HG03159 (cell line): Measurements from ENCODE around the gene LPIN1.
"Not testable (repeated sequence)": the region's sequence is repeated elsewhere in the genome, so short reads cannot be mapped to it uniquely, and the experiment has no call there.

Experiments used
- ATAC-seq: cut with Tn5 transposase; IDR thresholded peaks from one replicate; pipeline ENCODE4 v1.9.1; 2021; ENCODE audit warnings: mild to moderate bottlenecking, moderate library complexity; ENCODE audit not compliant: unreplicated experiment

LPIN1 gene

GRCh38 chr2:11713815-11714214 is 32.6 kb upstream of the LPIN1 start:
- no peak for ATAC-seq

- no peak for ATAC-seq
These were observed 30.3 kb upstream of the LPIN1 start for GRCh38 chr2:11715987-11716652.

GRCh38 chr2:11716689-11717321 is 29.6 kb upstream of the LPIN1 start:
- ATAC-seq, result no peak

GRCh38 chr2:11717623-11718022 is 28.8 kb upstream of the LPIN1 start:
- no peak for ATAC-seq

- ATAC-seq, result no peak
These were observed 27.8 kb upstream of the LPIN1 start for GRCh38 chr2:11718606-11719005.

- no peak for ATAC-seq
These were observed 27.0 kb upstream of the LPIN1 start for GRCh38 chr2:11719230-11719977.

GRCh38 chr2:11720752-11721151 is 25.7 kb upstream of the LPIN1 start:
- ATAC-seq, result no peak

- no peak for ATAC-seq
These were observed 24.0 kb upstream of the LPIN1 start for GRCh38 chr2:11722292-11723060.

GRCh38 chr2:11723061-11723371 is 23.4 kb upstream of the LPIN1 start:
- ATAC-seq, result no peak

GRCh38 chr2:11724151-11724550 is 22.3 kb upstream of the LPIN1 start:
- no peak for ATAC-seq

- no peak for ATAC-seq
These were observed 20.0 kb upstream of the LPIN1 start for GRCh38 chr2:11726384-11726783.

- no peak for ATAC-seq
These were observed 16.8 kb upstream of the LPIN1 start for GRCh38 chr2:11729362-11730212.

- not testable (repeated sequence) for ATAC-seq
These were observed 15.0 kb upstream of the LPIN1 start for GRCh38 chr2:11731214-11731984.

GRCh38 chr2:11732587-11732986 is 13.8 kb upstream of the LPIN1 start:
- no peak for ATAC-seq

GRCh38 chr2:11737852-11738251 is 8.6 kb upstream of the LPIN1 start:
- ATAC-seq, result not testable (repeated sequence)

GRCh38 chr2:11738589-11739436 is 7.6 kb upstream of the LPIN1 start:
- no peak for ATAC-seq

- ATAC-seq, result no peak
These were observed 5.7 kb upstream of the LPIN1 start for GRCh38 chr2:11740723-11741122.

- no peak for ATAC-seq
These were observed 4.1 kb upstream of the LPIN1 start for GRCh38 chr2:11742317-11742701.
